HEK293 (cell line): ENCODE data around the gene ANKRD44.

Experiments used
- CTCF ChIA-PET: fragments of 350-600 bp; formaldehyde crosslinking; extraction: SDS; loops from one replicate; lab custom pipeline; 2021; ENCODE audit warnings: antibody characterized with exemption; lab: Yijun Ruan, JAX
- POLR2A ChIA-PET: fragments of 300-600 bp; formaldehyde crosslinking; extraction: SDS; loops from one replicate; lab custom pipeline; 2020; ENCODE audit warnings: antibody characterized with exemption, inconsistent platforms; lab: Yijun Ruan, JAX
- H3K27ac ChIP-seq: fragments of 200-500 bp; sonication (Bioruptor generic); 2 replicates; pipeline ENCODE4 v1.5.1; 2014; ENCODE audit warnings: low read depth, low read length, control low read depth, inconsistent platforms; ENCODE audit errors: extremely low read depth
- H3K36me3 ChIP-seq, 2 experiments: fragments of 200-500 bp in 1 of 2; sonication (Bioruptor generic) in 1 of 2; 1 replicate in 1 of 2; 2 replicates in 1 of 2; pipeline ENCODE4 v1.5.1; 2014 to 2017; ENCODE audit warnings: inconsistent platforms in 2 of 2, low read length in 2 of 2; ENCODE audit not compliant: control insufficient read depth in 2 of 2, insufficient read depth in 1 of 2
- H3K4me1 ChIP-seq: fragments of 200-500 bp; sonication (Bioruptor generic); 2 replicates; pipeline ENCODE4 v1.5.1; 2014; ENCODE audit warnings: mild to moderate bottlenecking, low read length, inconsistent platforms; ENCODE audit not compliant: control insufficient read depth, insufficient read depth
- H3K4me3 ChIP-seq: 2 replicates; pipeline ENCODE4 v1.5.1; 2011; ENCODE audit warnings: low read depth, mild to moderate bottlenecking, control low read depth, low read length, moderate library complexity
- H3K9me3 ChIP-seq: fragments of 200-500 bp; sonication (Bioruptor generic); 2 replicates; pipeline ENCODE4 v1.5.1; 2014; ENCODE audit warnings: low read depth, low read length, inconsistent platforms; ENCODE audit not compliant: control insufficient read depth, insufficient read depth
- ELK4 ChIP-seq: IDR thresholded peaks from 2 replicates; pipeline ENCODE4 v1.6.1; 2011; ENCODE audit warnings: mild to moderate bottlenecking, low read depth, low read length, borderline replicate concordance
- GFI1B ChIP-seq: fragments of 450-650 bp; formaldehyde crosslinking; IDR thresholded peaks from 2 replicates; pipeline ENCODE4 v1.5.1; 2016; ENCODE audit warnings: missing biosample characterization, missing genetic modification characterization
- PRDM1 ChIP-seq: fragments of 450-650 bp; formaldehyde crosslinking; IDR thresholded peaks from 2 replicates; pipeline ENCODE4; 2016; ENCODE audit warnings: missing biosample characterization, missing genetic modification characterization
- RBAK ChIP-seq: fragments of 450-650 bp; formaldehyde crosslinking; IDR thresholded peaks from 2 replicates; pipeline ENCODE4 v1.5.1; 2016; ENCODE audit warnings: missing biosample characterization, missing genetic modification characterization
- ZBTB1 ChIP-seq: fragments of 450-650 bp; formaldehyde crosslinking; IDR thresholded peaks from 2 replicates; pipeline ENCODE4 v1.5.1; 2016; ENCODE audit warnings: missing biosample characterization, missing genetic modification characterization
- ZBTB8A ChIP-seq: fragments of 450-650 bp; formaldehyde crosslinking; IDR thresholded peaks from 2 replicates; pipeline ENCODE4 v1.5.1; 2016; ENCODE audit warnings: missing biosample characterization, missing genetic modification characterization
- ZNF140 ChIP-seq: fragments of 450-650 bp; formaldehyde crosslinking; IDR thresholded peaks from 2 replicates; pipeline ENCODE4 v1.5.1; 2016; ENCODE audit warnings: missing biosample characterization, missing genetic modification characterization
- ZNF16 ChIP-seq: fragments of 450-650 bp; formaldehyde crosslinking; IDR thresholded peaks from 2 replicates; pipeline ENCODE4 v1.5.1; 2016; ENCODE audit warnings: low read depth, missing biosample characterization, missing genetic modification characterization
- ZNF211 ChIP-seq: fragments of 450-650 bp; formaldehyde crosslinking; IDR thresholded peaks from 2 replicates; pipeline ENCODE4 v1.5.1; 2016; ENCODE audit warnings: low read depth, missing biosample characterization, missing genetic modification characterization
- ZNF23 ChIP-seq: fragments of 450-650 bp; formaldehyde crosslinking; IDR thresholded peaks from 2 replicates; pipeline ENCODE4 v1.5.1; 2016; ENCODE audit warnings: missing biosample characterization, missing genetic modification characterization, borderline replicate concordance
- ZNF274 ChIP-seq, 2 experiments: fragments of 200-500 bp in 1 of 2; fragments of 450-650 bp in 1 of 2; sonication (Bioruptor generic) in 1 of 2; formaldehyde crosslinking in 1 of 2; IDR thresholded peaks; 2 replicates each; pipeline versions ENCODE4 v1.5.1 to v1.6.1; 2014 to 2016; ENCODE audit warnings: borderline replicate concordance in 1 of 2, inconsistent platforms in 1 of 2, low read length in 1 of 2, missing biosample characterization in 1 of 2, missing genetic modification characterization in 1 of 2
- ZNF292 ChIP-seq: fragments of 450-650 bp; formaldehyde crosslinking; IDR thresholded peaks from 2 replicates; pipeline ENCODE4 v1.5.1; 2016; ENCODE audit warnings: low read depth, missing biosample characterization, missing genetic modification characterization, borderline replicate concordance
- ZNF335 ChIP-seq: fragments of 450-650 bp; formaldehyde crosslinking; conservative IDR thresholded peaks from 2 replicates; pipeline ENCODE4 v1.5.1; 2016; ENCODE audit warnings: missing biosample characterization, missing genetic modification characterization
- ZNF350 ChIP-seq: fragments of 450-650 bp; formaldehyde crosslinking; IDR thresholded peaks from 2 replicates; pipeline ENCODE4 v1.5.0; 2017; ENCODE audit warnings: missing biosample characterization, mild to moderate bottlenecking, missing genetic modification characterization
- ZNF394 ChIP-seq: fragments of 450-650 bp; formaldehyde crosslinking; IDR thresholded peaks from 2 replicates; pipeline ENCODE4 v1.5.1; 2016; ENCODE audit warnings: missing biosample characterization, missing genetic modification characterization, mild to moderate bottlenecking, moderate library complexity, borderline replicate concordance
- ZNF449 ChIP-seq: fragments of 450-650 bp; formaldehyde crosslinking; IDR thresholded peaks from 2 replicates; pipeline ENCODE4 v1.5.1; 2017; ENCODE audit warnings: missing biosample characterization, mild to moderate bottlenecking, missing genetic modification characterization, moderate library complexity
- ZNF600 ChIP-seq: fragments of 450-650 bp; formaldehyde crosslinking; IDR thresholded peaks from 2 replicates; pipeline ENCODE4 v1.5.1; 2016; ENCODE audit warnings: missing biosample characterization, missing genetic modification characterization
- ZNF623 ChIP-seq: fragments of 450-650 bp; formaldehyde crosslinking; IDR thresholded peaks from 2 replicates; pipeline ENCODE4 v1.5.1; 2016; ENCODE audit warnings: missing biosample characterization, missing genetic modification characterization
- ZNF704 ChIP-seq: fragments of 450-650 bp; formaldehyde crosslinking; IDR thresholded peaks from 2 replicates; pipeline ENCODE4 v1.5.1; 2016; ENCODE audit warnings: missing biosample characterization, missing genetic modification characterization

Gene ANKRD44

GRCh38 chr2:197103363-197103762 lies 207.2 kb downstream of the ANKRD44 start:
- no peaks in the 10 kb centered on the region for H3K36me3 ChIP-seq
- H3K4me3 ChIP-seq, result no peak overlapping the region
- TF ChIP-seq RBAK (no peak), ZBTB1 (tag by site-specific recombination) (no peak), ZNF211 (tag by site-specific recombination) (no peak), ZNF274 (IDR thresholded peaks at IDR 0.05; ENCODE audit: low read length) (no peak), ZNF274 (tag by site-specific recombination; IDR thresholded peaks at IDR 0.05; ENCODE audit: borderline replicate concordance) (no peak), ZNF600 (tag by site-specific recombination) (no peak), ZNF140 (tag by site-specific recombination) (no peak), ZNF16 (tag by site-specific recombination) (no peak), PRDM1 (tag by site-specific recombination) (no peak), ZBTB8A (no peak), GFI1B (tag by site-specific recombination) (no peak), ZNF704 (tag by site-specific recombination) (no peak)
- TF ChIP-seq, all 188 proteins: peak for 0
- CTCF ChIA-PET, result interaction anchor here (0.6 kb wide), 1 partner anchor 70 kb away, joined by 4 read pairs; no protein-coding TSS in a partner anchor
- POLR2A ChIA-PET, result no interaction called here
- Histone ChIP-seq H3K27ac (no peak overlapping the region), H3K4me1 (no peaks in the 10 kb centered on the region), H3K9me3 (no peaks in the 10 kb centered on the region)

GRCh38 chr2:197102231-197102630 lies 208.3 kb downstream of the ANKRD44 start:
- no peak overlapping the region for H3K27ac ChIP-seq
- TF ChIP-seq ZNF623 (tag by site-specific recombination) (no peak), ELK4 (no peak), ZNF23 (tag by site-specific recombination) (no peak), ZNF350 (tag by site-specific recombination) (no peak), ZNF449 (tag by site-specific recombination) (no peak)
- TF ChIP-seq, all 188 proteins: peak for 0
- H3K9me3 ChIP-seq, result no peaks in the 10 kb centered on the region
- H3K36me3 ChIP-seq, result no peaks in the 10 kb centered on the region
- ChIA-PET POLR2A (no interaction called here), CTCF (interaction anchor here (1.0 kb wide), 1 partner anchor 91 kb away, joined by 4 read pairs; no protein-coding TSS in a partner anchor)
- H3K4me1 ChIP-seq, result no peaks in the 10 kb centered on the region
- H3K4me3 ChIP-seq, result no peak overlapping the region

- H3K4me1 ChIP-seq, result no peaks in the 10 kb centered on the region
- CTCF ChIA-PET, result no interaction called here
- no peak overlapping the region for H3K4me3 ChIP-seq
- H3K27ac ChIP-seq, result no peak overlapping the region
- no peak for TF ChIP-seq ZNF394 (tag by site-specific recombination)
- no peak for TF ChIP-seq ZNF292
- TF ChIP-seq ZBTB1 (tag by site-specific recombination), result no peak
- TF ChIP-seq ZNF335 (tag by site-specific recombination), result no peak
- H3K36me3 ChIP-seq, result no peaks in the 10 kb centered on the region
- POLR2A ChIA-PET, result no interaction called here
- no peaks in the 10 kb centered on the region for H3K9me3 ChIP-seq
These were observed 209.1 kb downstream of the ANKRD44 start for GRCh38 chr2:197101519-197101918.
